Left hindlimb (tissue), 1 donor: ENCODE measurements around the gene AGPAT4.
"Not testable (repeated sequence)": the region's sequence is repeated elsewhere in the genome, so short reads cannot be mapped to it uniquely, and the experiment has no call there.

Source experiments
- DNase-seq: peaks from one replicate; pipeline ENCODE4 v3.0.0-alpha.2; 2018

The AGPAT4 gene

GRCh38 chr6:161226009-161226964 lies 47.6 kb downstream of the AGPAT4 start:
- no peak for DNase-seq

GRCh38 chr6:161225681-161226008 lies 48.2 kb downstream of the AGPAT4 start:
- DNase-seq: no peak

GRCh38 chr6:161224951-161225680 lies 48.7 kb downstream of the AGPAT4 start:
- not testable (repeated sequence) for DNase-seq

DNA sequence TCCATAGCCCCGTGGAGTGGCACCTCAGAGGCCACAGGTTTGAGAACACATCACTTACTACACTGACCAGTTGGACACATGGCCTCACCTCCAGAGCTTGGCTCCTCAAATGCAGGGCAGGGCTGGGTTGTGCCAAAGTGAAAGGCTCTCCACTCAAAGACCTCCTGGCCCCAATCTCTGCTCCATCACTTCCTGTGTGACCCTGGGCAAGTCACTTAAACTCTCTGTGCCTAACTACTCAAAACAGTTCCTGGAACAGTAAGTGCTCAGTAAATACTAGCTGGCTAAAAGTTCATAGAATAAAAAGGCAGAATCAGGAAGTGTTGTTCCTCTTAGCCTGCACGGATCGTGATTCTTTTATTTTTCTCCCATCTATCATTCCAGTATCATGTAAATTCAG lies 50.2 kb downstream of the AGPAT4 start:
- DNase-seq: no peak

GRCh38 chr6:161222706-161223234 lies 51.1 kb downstream of the AGPAT4 start:
- DNase-seq: no peak

- DNase-seq: no peak
Measured at GRCh38 chr6:161220346-161220745, 53.5 kb downstream of the AGPAT4 start.

DNA sequence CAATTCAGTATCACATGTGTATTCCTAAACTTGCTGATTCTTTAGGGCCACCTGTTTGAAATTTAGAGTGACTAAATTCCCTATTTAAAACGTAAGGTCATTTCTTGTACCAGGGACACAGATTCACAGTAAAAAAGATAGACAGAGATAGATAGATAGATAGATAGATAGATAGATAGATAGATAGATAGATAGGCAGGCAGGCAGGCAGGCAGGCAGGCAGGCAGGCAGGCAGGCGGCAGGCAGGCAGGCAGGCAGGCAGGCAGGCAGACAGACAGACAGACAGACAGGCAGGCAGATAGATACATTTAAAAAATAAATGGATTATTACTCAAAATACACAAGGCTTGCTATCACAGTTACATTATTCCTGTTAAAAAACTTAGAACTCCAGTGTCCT lies 54.2 kb downstream of the AGPAT4 start:
- no peak for DNase-seq

DNA sequence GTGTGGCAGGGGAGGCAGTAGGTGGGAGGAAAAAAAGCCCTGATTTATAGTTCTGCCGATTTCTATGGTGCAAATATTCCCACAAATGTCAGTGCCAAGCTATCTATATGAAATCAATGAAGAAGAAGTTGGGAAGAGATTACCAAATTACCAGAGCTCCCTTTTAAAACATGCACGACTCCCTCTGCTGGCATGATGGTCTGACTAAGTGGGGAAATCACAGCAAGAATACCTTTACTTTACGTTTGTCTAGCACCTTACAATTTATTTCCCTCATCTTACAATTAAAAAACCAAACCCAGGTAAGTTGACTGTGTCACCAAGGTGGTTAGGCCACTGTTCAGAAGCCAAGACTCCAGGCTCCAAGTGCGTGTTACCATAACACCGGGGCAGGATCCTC lies 55.6 kb downstream of the AGPAT4 start:
- DNase-seq: no peak

- no peak for DNase-seq
Measured at GRCh38 chr6:161217628-161218027, 56.2 kb downstream of the AGPAT4 start.

DNA sequence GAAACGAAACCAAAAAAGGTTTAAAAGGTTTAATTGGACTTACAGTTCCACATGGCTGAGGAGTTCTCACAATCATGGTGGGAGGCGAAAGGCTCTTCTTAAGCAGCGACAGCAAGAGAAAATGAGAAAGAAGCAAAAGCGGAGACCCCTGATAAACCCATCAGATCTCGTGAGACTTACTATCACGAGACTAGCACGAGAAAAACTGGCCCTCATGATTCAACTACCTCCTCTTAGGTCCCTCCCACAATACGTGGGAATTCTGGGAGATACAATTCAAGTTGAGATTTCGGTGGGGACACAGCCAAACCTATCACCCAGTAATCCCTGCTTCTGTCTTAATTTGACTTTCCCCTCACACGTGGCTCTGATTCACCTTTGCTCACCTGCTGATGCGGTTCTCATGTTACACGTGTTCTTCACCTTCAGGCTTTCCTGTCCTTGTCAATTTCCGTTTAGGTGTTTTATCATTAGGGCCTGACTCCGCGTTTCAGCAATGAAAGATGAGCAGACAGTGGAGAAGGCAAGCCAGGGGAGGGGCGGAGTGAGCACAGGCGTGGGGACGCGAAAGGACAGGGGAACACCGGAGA lies 57.1 kb downstream of the AGPAT4 start:
- DNase-seq: no peak

- DNase-seq: no peak
Measured at GRCh38 chr6:161215876-161216615, 57.8 kb downstream of the AGPAT4 start.

DNA sequence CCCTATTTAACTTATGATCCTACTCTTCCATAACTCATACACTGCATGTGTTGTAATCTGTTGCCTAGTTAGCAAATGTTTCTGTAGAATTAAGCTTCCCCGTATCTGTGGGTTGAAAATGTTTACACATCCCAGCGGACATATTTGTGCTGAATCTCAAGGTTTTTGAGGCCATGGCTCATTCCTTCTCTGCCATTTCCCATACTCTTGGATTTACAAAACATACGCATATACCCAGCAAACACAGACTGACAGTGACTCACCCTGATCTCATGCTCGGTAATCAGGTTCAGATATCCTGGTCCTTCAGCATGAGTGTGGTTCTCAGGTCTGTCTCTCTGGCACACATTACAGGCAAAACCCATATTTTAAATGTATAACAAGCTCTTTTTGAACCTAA lies 58.7 kb downstream of the AGPAT4 start:
- DNase-seq: no peak

DNA sequence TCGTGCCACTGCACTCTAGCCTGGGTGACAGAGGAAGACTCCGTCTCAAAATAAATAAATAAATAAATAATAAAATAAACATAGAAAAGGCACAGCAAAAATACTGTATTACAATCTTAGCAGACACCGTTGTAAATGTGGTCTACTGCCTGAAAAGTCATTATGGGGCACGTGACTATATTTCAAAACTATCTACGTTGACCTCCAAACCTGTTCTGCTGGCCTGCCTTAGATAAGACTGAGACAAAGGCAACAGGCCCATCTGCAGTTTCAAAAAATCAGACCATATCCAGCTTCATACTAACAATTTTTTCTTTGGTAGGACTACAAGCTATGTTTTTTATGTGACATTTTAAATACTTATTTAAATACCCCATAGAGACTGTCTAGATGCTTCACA lies 59.1 kb downstream of the AGPAT4 start:
- no peak for DNase-seq

DNA sequence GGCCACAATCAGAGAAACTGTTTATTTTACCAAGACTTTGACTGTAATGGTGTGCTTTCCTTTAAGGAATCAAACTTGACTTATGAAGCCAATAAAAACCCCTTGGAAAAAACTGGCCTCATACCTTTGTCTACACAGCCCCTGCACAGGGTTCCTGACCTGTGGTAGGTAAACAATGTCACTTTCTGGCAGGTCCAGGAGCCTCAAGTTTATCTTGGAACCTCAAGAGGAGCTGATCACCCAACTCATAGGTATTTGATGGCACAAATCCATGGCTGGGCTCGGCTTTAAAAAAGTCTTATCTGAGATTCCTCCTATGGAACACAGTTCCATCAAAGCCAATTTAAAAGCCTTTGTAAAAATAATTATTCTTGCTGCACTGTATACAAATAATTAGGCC lies 61.0 kb downstream of the AGPAT4 start:
- DNase-seq: no peak

- DNase-seq: no peak
Measured at GRCh38 chr6:161211380-161212035, 62.4 kb downstream of the AGPAT4 start.

DNA sequence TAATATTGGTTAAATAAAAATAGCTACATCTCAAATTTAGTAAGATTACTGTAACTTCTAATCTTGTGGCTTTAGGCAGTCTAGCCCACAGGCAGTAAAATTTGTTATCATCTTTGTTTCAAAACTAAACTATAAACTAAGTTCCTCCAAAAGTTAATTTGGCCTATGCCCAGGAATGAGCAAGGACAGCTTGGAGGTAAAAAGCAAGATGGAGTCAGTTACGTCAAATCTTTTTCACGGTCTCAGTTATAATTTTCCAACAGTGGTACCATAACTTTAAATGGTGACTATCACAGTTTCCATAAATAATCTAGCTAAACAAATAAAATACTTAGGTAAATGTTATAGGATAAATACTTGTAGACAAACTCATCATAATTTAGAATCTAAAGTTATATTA lies 63.0 kb downstream of the AGPAT4 start:
- no peak for DNase-seq

GRCh38 chr6:161207200-161207599 lies 66.7 kb downstream of the AGPAT4 start:
- DNase-seq: no peak

- DNase-seq: no peak
Measured at GRCh38 chr6:161204866-161205557, 68.8 kb downstream of the AGPAT4 start.

- DNase-seq: no peak
Measured at GRCh38 chr6:161200610-161201370, 73.1 kb downstream of the AGPAT4 start.

DNA sequence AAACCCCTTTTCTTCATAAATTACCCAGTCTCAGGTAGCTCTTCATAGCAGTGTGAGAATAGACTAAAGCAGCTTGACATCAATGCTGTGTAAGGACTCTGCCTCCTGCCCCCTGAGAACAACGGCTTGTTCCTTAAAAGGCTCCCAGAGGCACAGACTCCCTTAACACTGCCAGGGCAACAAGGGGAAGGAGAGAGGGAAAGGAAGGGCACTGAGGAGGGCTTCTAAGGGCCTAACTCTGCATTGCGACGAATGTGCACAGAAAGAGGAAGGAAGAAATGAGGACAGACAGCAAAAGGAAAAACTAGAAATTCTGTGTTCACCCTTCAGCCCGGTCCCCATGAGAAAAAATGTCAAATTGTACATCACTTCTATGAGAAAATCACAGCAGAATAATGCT lies 74.0 kb downstream of the AGPAT4 start:
- DNase-seq: no peak
